ENCODE results near the gene ZFP36L2. TPM values are rescaled to one million over a fixed set of nuclear protein-coding genes. Genes with fewer than 3 reads are reported as not detected.
A peak's percentile ranks its signal among the peaks of the same experiment; 100 is the strongest.

Gene ZFP36L2
- total RNA-seq, 4 donors from 2014 or later: 90.0 to 141 (median 116) TPM

- Histone ChIP-seq H3K9me3 (no peaks in the 10 kb centered on the region), H3K36me3 (peaks cover 0 to 4% (median 0%) of the 10 kb centered on the region in 3 donors), H3K27ac (peak overlapping the region in 1 of 4 donors; percentile 65), H3K4me1 (peaks cover 0 to 36% (median 9%) of the 10 kb centered on the region in 4 donors), H3K4me3 (no peak overlapping the region), H3K27me3 (no peaks in the 10 kb centered on the region)
- TF ChIP-seq POLR2A (IDR thresholded peaks at IDR 0.05) (no peak), EP300 (IDR thresholded peaks at IDR 0.05) (no peak), CTCF (IDR thresholded peaks at IDR 0.05) (no peak)
- 65 to 67% methylated on average over 5 of the region's 5 CpGs for WGBS, 2 donors
- DNase-seq (ENCODE audit: low spot score in 2 of 2): no peak
These were observed 27.9 kb upstream of the ZFP36L2 start for GRCh38 chr2:43254331-43254730.

- H3K36me3 ChIP-seq: peaks cover 0 to 5% (median 0%) of the 10 kb centered on the region in 3 donors
- peak overlapping the region; percentile 53 to 89 (median 76) for H3K27ac ChIP-seq
- H3K27me3 ChIP-seq: no peaks in the 10 kb centered on the region
- no peaks in the 10 kb centered on the region for H3K9me3 ChIP-seq
- H3K4me3 ChIP-seq: no peak overlapping the region
- TF ChIP-seq EP300 (IDR thresholded peaks at IDR 0.05): peak in 1 of 2 donors; percentile 44
- TF ChIP-seq POLR2A (IDR thresholded peaks at IDR 0.05): no peak
- DNase-seq (ENCODE audit: low spot score in 2 of 2): no peak
- peaks cover 0 to 32% (median 9%) of the 10 kb centered on the region in 4 donors for H3K4me1 ChIP-seq
- 15 to 37% methylated on average over 5 of the region's 5 CpGs for WGBS, 2 donors
These were observed 24.8 kb upstream of the ZFP36L2 start for GRCh38 chr2:43251171-43251731.

DNA sequence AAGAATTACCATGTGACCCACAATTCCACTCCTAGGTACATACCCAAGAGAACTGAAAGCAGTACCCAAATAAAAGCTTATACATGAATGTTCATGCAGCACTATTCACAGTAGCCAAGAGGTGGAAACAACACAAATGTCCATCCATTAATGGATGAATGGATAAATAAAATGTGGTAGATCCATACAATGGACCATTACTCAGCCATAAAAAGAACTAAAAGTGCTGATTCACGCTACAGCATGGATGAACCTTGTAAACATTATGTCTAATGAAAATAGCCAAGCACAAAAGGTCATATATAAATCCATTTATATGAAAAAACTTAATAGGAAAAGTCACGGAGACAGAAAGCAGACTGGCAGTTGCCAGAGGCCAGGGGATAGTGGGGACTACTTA is 23.6 kb upstream of the ZFP36L2 start:
- TF ChIP-seq EP300 (IDR thresholded peaks at IDR 0.05) (no peak), CTCF (IDR thresholded peaks at IDR 0.05) (no peak), POLR2A (IDR thresholded peaks at IDR 0.05) (no peak)
- Histone ChIP-seq H3K27ac (no peak overlapping the region), H3K9me3 (no peaks in the 10 kb centered on the region), H3K4me3 (no peak overlapping the region), H3K4me1 (peaks cover 0 to 20% (median 9%) of the 10 kb centered on the region in 4 donors), H3K27me3 (no peaks in the 10 kb centered on the region), H3K36me3 (peaks cover 0 to 5% (median 0%) of the 10 kb centered on the region in 3 donors)
- 91 to 92% methylated on average over 2 of the region's 2 CpGs for WGBS, 2 donors
- no peak for DNase-seq (ENCODE audit: low spot score in 2 of 2)

DNA sequence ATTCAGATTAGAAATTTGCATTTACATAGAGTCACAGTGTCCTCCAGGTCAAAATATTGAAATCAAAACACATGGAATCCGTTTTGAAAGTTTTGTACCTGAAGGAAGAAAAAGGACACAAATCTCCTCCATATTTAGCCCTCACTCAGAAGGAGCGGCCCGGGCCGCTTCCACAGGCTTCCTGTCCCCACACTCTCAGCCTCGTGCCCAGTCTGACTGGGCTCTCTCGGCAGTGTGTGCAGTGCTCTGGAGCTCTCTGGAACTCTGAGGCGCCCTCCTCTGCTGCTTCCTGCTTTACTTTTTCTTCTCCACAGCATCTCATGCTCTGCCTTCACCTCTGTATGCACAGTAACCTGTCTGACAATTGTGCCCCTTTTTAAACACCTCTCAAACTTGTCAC is 22.2 kb upstream of the ZFP36L2 start:
- Histone ChIP-seq H3K27ac (no peak overlapping the region), H3K4me3 (no peak overlapping the region), H3K4me1 (peaks cover 0 to 16% (median 9%) of the 10 kb centered on the region in 4 donors), H3K27me3 (no peaks in the 10 kb centered on the region), H3K36me3 (peaks cover 0 to 14% (median 0%) of the 10 kb centered on the region in 3 donors), H3K9me3 (no peaks in the 10 kb centered on the region)
- DNase-seq (ENCODE audit: low spot score in 2 of 2): no peak
- TF ChIP-seq EP300 (IDR thresholded peaks at IDR 0.05) (no peak), POLR2A (IDR thresholded peaks at IDR 0.05) (no peak), CTCF (IDR thresholded peaks at IDR 0.05) (no peak)
- WGBS, 2 donors: 96 to 97% methylated on average over 7 of the region's 7 CpGs

GRCh38 chr2:43246641-43247040 is 20.2 kb upstream of the ZFP36L2 start:
- TF ChIP-seq CTCF (IDR thresholded peaks at IDR 0.05): no peak
- TF ChIP-seq POLR2A (IDR thresholded peaks at IDR 0.05): no peak
- TF ChIP-seq EP300 (IDR thresholded peaks at IDR 0.05): no peak
- no peak overlapping the region for H3K4me3 ChIP-seq
- H3K9me3 ChIP-seq: no peaks in the 10 kb centered on the region
- H3K27me3 ChIP-seq: no peaks in the 10 kb centered on the region
- no peak overlapping the region for H3K27ac ChIP-seq
- 69% methylated on average over 3 of the region's 3 CpGs for WGBS, 2 donors
- no peak for DNase-seq (ENCODE audit: low spot score in 2 of 2)
- peaks cover 0 to 14% (median 0%) of the 10 kb centered on the region in 3 donors for H3K36me3 ChIP-seq
- peaks cover 0 to 12% (median 9%) of the 10 kb centered on the region in 4 donors for H3K4me1 ChIP-seq

All from tibial nerve (tissue), 4 donors.